ENCODE results near the gene AQP5.

GRCh38 chr12:49953961-49954846 is 7.5 kb upstream of the AQP5 start:
- TF ChIP-seq ZFX (IDR thresholded peaks at IDR 0.05; ENCODE audit: borderline replicate concordance) = no peak
- TF ChIP-seq, protein P1, sequence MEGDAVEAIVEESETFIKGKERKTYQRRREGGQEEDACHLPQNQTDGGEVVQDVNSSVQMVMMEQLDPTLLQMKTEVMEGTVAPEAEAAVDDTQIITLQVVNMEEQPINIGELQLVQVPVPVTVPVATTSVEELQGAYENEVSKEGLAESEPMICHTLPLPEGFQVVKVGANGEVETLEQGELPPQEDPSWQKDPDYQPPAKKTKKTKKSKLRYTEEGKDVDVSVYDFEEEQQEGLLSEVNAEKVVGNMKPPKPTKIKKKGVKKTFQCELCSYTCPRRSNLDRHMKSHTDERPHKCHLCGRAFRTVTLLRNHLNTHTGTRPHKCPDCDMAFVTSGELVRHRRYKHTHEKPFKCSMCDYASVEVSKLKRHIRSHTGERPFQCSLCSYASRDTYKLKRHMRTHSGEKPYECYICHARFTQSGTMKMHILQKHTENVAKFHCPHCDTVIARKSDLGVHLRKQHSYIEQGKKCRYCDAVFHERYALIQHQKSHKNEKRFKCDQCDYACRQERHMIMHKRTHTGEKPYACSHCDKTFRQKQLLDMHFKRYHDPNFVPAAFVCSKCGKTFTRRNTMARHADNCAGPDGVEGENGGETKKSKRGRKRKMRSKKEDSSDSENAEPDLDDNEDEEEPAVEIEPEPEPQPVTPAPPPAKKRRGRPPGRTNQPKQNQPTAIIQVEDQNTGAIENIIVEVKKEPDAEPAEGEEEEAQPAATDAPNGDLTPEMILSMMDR (IDR thresholded peaks at IDR 0.05) = no peak
